B cell (primary cell): ENCODE data around the gene NKX2-2. TPM values are rescaled to one million over a fixed set of nuclear protein-coding genes. Genes with fewer than 3 reads are reported as not detected.
A peak's percentile ranks its signal among the peaks of the same experiment; 100 is the strongest.

Source experiments
- ATAC-seq: fragments of 200-7000 bp; cut with Tn5 transposase; one replicate; pipeline ENCODE4 v1.10.0; 2021; ENCODE audit warnings: low read depth, mild to moderate bottlenecking, moderate number of reproducible peaks, moderate library complexity
- CTCF ChIA-PET: fragments of 350-600 bp; sonication (Branson Sonifier 250); formaldehyde crosslinking; loops from one replicate; lab custom pipeline; 2021; ENCODE audit warnings: antibody characterized with exemption, inconsistent platforms; lab: Charles Lee
- POLR2A ChIA-PET: fragments of 350-600 bp; sonication (Branson Sonifier 250); formaldehyde crosslinking; loops from one replicate; lab custom pipeline; 2021; ENCODE audit warnings: antibody characterized with exemption; lab: Charles Lee
- DNase-seq: peaks from one replicate; pipeline ENCODE4 v3.0.0; 2013
- H2AFZ ChIP-seq: 2 replicates; pipeline ENCODE4 v1.6.1; 2012; ENCODE audit warnings: mild to moderate bottlenecking, low read depth, low read length; ENCODE audit not compliant: insufficient read depth, poor library complexity, severe bottlenecking
- H3K27ac ChIP-seq, 2 donors: 1 replicate in 1 of 2; 2 replicates in 1 of 2; pipeline ENCODE4 v1.5.1; 2012 to 2013; ENCODE audit warnings: low read length in 2 of 2, mild to moderate bottlenecking in 2 of 2, moderate library complexity in 1 of 2
- H3K27me3 ChIP-seq, 4 experiments: fragments of 200-600 bp in 1 of 4; sonication (generic) in 1 of 4; replicated peaks in 1 of 4; 1 replicate in 2 of 4; 2 replicates in 2 of 4; pipeline versions ENCODE4 v1.6.1 to v1.7.0; 2013 to 2016; ENCODE audit warnings: low read length in 3 of 4, mild to moderate bottlenecking in 2 of 4, mixed read lengths in 1 of 4, moderate library complexity in 1 of 4; ENCODE audit not compliant: insufficient read depth in 4 of 4, control insufficient read depth in 3 of 4; ENCODE audit errors: control extremely low read depth in 1 of 4
- H3K36me3 ChIP-seq, 2 experiments: replicated peaks in 1 of 2; 1 replicate in 1 of 2; 2 replicates in 1 of 2; pipeline versions ENCODE4 v1.6.1 to v1.7.1; 2013; ENCODE audit warnings: low read length in 1 of 2; ENCODE audit not compliant: insufficient read depth in 2 of 2, control insufficient read depth in 1 of 2; ENCODE audit errors: control extremely low read depth in 1 of 2, extremely low read depth in 1 of 2
- H3K4me1 ChIP-seq, 2 donors: fragments of 200-600 bp in 1 of 2; sonication (generic) in 1 of 2; 1 replicate in 1 of 2; 2 replicates in 1 of 2; pipeline versions ENCODE4 v1.5.1 to v1.6.1; 2013 to 2017; ENCODE audit warnings: low read length in 2 of 2; ENCODE audit not compliant: control insufficient read depth in 2 of 2, insufficient read depth in 2 of 2
- H3K4me2 ChIP-seq: replicated peaks from 2 replicates; pipeline ENCODE3; 2012; ENCODE audit warnings: mild to moderate bottlenecking, low read depth, low read length; ENCODE audit not compliant: poor library complexity, severe bottlenecking
- H3K4me3 ChIP-seq, 5 experiments: fragments of 200-600 bp in 1 of 5; sonication (generic) in 1 of 5; 1 replicate in 3 of 5; 2 replicates in 2 of 5; pipeline versions ENCODE4 v1.5.1 to v1.7.0; 2011 to 2016; ENCODE audit warnings: low read length in 4 of 5, mild to moderate bottlenecking in 4 of 5, low read depth in 2 of 5, control low read depth in 1 of 5, moderate library complexity in 1 of 5; ENCODE audit not compliant: insufficient read depth in 1 of 5; ENCODE audit errors: control extremely low read depth in 1 of 5, extremely low read depth in 1 of 5
- H3K79me2 ChIP-seq: fragments of 200-600 bp; sonication (generic); one replicate; pipeline ENCODE4 v1.6.0; 2016; ENCODE audit warnings: low read length; ENCODE audit not compliant: control insufficient read depth, insufficient read depth
- H3K9ac ChIP-seq: fragments of 200-600 bp; sonication (generic); 2 replicates; pipeline ENCODE4 v1.6.1; 2017; ENCODE audit warnings: mild to moderate bottlenecking, low read length, moderate library complexity
- H3K9me3 ChIP-seq, 3 donors: one replicate each; pipeline versions ENCODE4 v1.6.1 to v1.7.1; 2013; ENCODE audit warnings: low read length in 2 of 3; ENCODE audit not compliant: control insufficient read depth in 2 of 3, insufficient read depth in 1 of 3; ENCODE audit errors: control extremely low read depth in 1 of 3
- H4K20me1 ChIP-seq: 2 replicates; pipeline ENCODE4 v1.6.0; 2012; ENCODE audit warnings: mild to moderate bottlenecking, low read length; ENCODE audit not compliant: insufficient read depth, control insufficient read depth, poor library complexity, severe bottlenecking
- H3K27ac Mint-ChIP-seq: one replicate; pipeline ENCODE4 v1.8.0; 2021; ENCODE audit warnings: mixed read lengths
- H3K27me3 Mint-ChIP-seq: one replicate; pipeline ENCODE4 v1.8.0; 2021; ENCODE audit warnings: mixed read lengths
- H3K4me1 Mint-ChIP-seq: one replicate; pipeline ENCODE4 v1.8.0; 2021; ENCODE audit warnings: mixed read lengths
- H3K4me3 Mint-ChIP-seq: one replicate; pipeline ENCODE4 v1.8.0; 2021; ENCODE audit warnings: mixed read lengths
- H3K9me3 Mint-ChIP-seq: one replicate; pipeline ENCODE4 v1.8.0; 2022; ENCODE audit warnings: mixed read lengths; ENCODE audit not compliant: insufficient read depth
- CTCF ChIP-seq: fragments of 200-600 bp; IDR thresholded peaks from one replicate; pipeline ENCODE4 v1.8.0; 2022; ENCODE audit warnings: antibody characterized with exemption, mild to moderate bottlenecking
- EZH2 ChIP-seq: IDR thresholded peaks from 2 replicates; pipeline ENCODE4 v1.6.1; 2012; ENCODE audit warnings: borderline replicate concordance, low read depth, mild to moderate bottlenecking, moderate library complexity, low read length; ENCODE audit not compliant: insufficient read depth, poor library complexity, severe bottlenecking
- WGBS: methylation state at CpG from one replicate; pipeline ENCODE4 v1.1.5; 2013; ENCODE audit warnings: missing lambda C conversion rate; ENCODE audit not compliant: insufficient coverage; 5-methylcytosine and 5-hydroxymethylcytosine counted together
- intact Hi-C: fragments of 100-400 bp; cut with micrococcal nuclease; formaldehyde crosslinking; loops from one replicate; pipeline ENCODE4 v1.10.0; 2022
- polyA plus RNA-seq: library from polyadenylated mRNA; depleted of rRNA; stranded (reverse); fragments of >200 nt; gene quantifications from 2 replicates; pipeline ENCODE4 v1.2.3, GENCODE V29; 2012
- total RNA-seq, 2 donors: library from RNA; stranded (reverse); fragments of 120-200 nt in 1 of 2; gene quantifications; 1 replicate in 1 of 2; 2 replicates in 1 of 2; pipeline versions ENCODE4 v1.2.3 to v1.2.4, GENCODE V29; 2013 to 2022

The NKX2-2 gene
- total and polyA plus RNA-seq, 2 donors (not counting 1 experiment from before 2014, with no cell fraction given), result not detected

DNA sequence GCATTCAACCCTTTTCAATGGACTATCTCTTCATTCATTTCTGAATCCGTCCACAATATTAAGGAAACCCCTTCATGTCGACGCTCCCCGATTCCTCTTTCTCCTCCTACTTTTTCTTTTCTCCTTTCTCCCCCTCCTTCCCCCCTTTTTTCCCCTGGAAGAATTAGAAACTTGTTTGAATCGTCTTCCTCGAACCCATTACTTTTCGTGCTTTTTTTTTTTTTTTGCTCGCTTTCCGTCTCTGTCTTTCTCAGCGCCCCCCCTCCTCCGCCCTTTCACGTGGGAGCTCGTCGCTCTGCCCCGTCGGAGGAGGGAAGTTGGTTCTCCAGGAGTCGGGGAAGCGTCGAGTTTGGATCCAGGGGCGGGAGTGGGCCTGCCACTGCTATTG lies 2.3 kb upstream of the NKX2-2 start:
- Histone ChIP-seq H3K4me2 (no peak overlapping the region), H2AFZ (no peak overlapping the region), H3K4me3 (no peak overlapping the region), H3K9me3 (peaks cover 0 to 56% (median 0%) of the 10 kb centered on the region in 3 donors), H4K20me1 (no peaks in the 10 kb centered on the region), H3K4me1 (peaks cover 27 to 32% of the 10 kb centered on the region in 2 donors), H3K27ac (no peak overlapping the region), H3K27me3 (peaks cover 0 to 89% (median 44%) of the 10 kb centered on the region in 4 experiments), H3K36me3 (no peaks in the 10 kb centered on the region), H3K9ac (no peak overlapping the region), H3K79me2 (no peaks in the 10 kb centered on the region)
- Mint-ChIP-seq H3K9me3 (no peaks in the 10 kb centered on the region), H3K4me1 (peaks cover 10% of the 10 kb centered on the region), H3K4me3 (no peak overlapping the region), H3K27ac (no peak overlapping the region), H3K27me3 (peaks cover 59% of the 10 kb centered on the region)
- intact Hi-C loops, result no loop called here
- no peak for ATAC-seq
- ChIA-PET CTCF (interaction anchor here (2.3 kb wide), 1 partner anchor 12 kb away, joined by 12 read pairs; no protein-coding TSS in a partner anchor), POLR2A (no interaction called here)
- no peak for TF ChIP-seq CTCF
- no peak for TF ChIP-seq EZH2
- DNase-seq, result no peak
- 20% methylated on average over 6 of the region's 20 CpGs for WGBS

DNA sequence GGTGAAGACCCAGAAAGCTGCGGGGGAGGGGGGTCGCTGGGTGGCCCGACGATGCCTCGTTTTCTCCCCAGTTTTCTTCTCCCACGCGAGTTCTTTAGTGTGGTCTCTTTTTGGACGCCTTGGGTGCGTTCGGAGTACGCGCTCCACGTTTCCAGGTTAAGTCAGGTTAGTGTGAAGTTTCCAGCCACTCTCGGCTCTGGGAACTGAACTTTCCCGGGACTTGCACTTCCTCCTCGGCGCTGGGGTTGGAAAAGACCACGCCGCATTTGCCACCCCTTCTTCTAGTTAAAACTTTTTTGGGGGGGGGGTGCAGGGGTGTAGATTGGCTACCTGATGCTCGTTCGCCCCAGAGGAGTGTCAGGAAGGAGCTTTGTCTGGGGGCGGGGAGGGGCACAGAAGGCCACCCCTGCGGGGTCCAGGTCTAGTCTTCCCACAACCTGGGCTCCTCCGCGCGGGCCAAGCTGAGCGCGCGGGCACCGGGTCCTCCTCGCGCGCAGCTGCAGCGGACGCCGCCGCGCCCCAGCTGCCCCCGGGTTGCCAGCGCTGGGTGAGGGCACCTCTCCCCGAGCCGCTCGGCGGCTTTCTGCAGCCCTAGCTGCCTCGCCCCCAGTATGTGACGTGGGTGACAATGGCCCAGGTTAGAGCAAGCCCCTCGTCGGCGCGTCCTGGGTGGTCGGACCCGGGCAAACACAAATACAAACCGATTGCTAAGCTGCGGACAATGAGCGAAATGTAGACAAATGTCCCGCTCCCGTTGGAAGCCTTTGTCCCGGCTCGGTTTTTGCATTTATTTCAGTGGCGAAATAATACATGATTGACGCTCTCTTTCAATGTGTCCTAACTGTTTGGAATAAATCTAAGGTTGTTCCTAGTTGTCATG lies 1.7 kb upstream of the NKX2-2 start:
- POLR2A ChIA-PET, result no interaction called here
- Histone ChIP-seq H3K79me2 (no peaks in the 10 kb centered on the region), H3K4me2 (no peak overlapping the region), H3K4me3 (no peak overlapping the region), H3K36me3 (no peaks in the 10 kb centered on the region), H3K4me1 (peaks cover 31 to 35% of the 10 kb centered on the region in 2 donors), H3K27me3 (peaks cover 0 to 88% (median 43%) of the 10 kb centered on the region in 4 experiments), H3K27ac (no peak overlapping the region), H4K20me1 (no peaks in the 10 kb centered on the region), H3K9me3 (peaks cover 0 to 56% (median 0%) of the 10 kb centered on the region in 3 donors), H2AFZ (no peak overlapping the region), H3K9ac (no peak overlapping the region)
- intact Hi-C loops, result no loop called here
- ATAC-seq (no peak), DNase-seq (peak; percentile 23)
- H3K4me3 Mint-ChIP-seq, result no peak overlapping the region
- peaks cover 56% of the 10 kb centered on the region for H3K27me3 Mint-ChIP-seq
- H3K4me1 Mint-ChIP-seq, result peaks cover 13% of the 10 kb centered on the region
- H3K9me3 Mint-ChIP-seq, result no peaks in the 10 kb centered on the region
- TF ChIP-seq CTCF, result no peak
- TF ChIP-seq EZH2, result no peak
- 22% methylated on average over 55 of the region's 61 CpGs for WGBS
- CTCF ChIA-PET, result interaction anchor here (2.3 kb wide), 1 partner anchor 11 kb away, joined by 12 read pairs; no protein-coding TSS in a partner anchor
- no peak overlapping the region for H3K27ac Mint-ChIP-seq
